ENCODE data around the gene SLC43A3.
"Not testable (repeated sequence)": the region's sequence is repeated elsewhere in the genome, so short reads cannot be mapped to it uniquely, and the experiment has no call there.

The SLC43A3 gene

GRCh38 chr11:57405271-57405860, 21.6 kb downstream of the SLC43A3 start:
- DNase-seq (ENCODE audit: low read depth), result no peak

DNA sequence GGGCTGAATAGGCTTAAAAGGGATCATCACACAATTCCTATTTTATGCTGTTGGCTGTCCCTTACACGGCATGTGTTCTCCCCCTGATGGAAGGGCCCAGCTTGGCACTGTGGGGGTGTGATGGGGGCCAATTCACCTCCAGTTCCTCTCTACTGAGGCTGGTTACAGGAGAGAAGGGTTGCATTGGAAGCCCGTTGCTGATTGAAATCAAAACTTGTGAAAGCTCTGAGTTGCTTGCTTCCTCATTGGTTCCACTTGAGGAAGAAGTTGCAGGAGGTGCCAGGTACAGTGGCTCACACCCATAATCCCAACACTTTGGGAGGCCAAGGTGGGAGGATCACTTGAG, 23.1 kb downstream of the SLC43A3 start:
- DNase-seq (ENCODE audit: low read depth), result no peak

GRCh38 chr11:57403003-57403801, 23.7 kb downstream of the SLC43A3 start:
- DNase-seq (ENCODE audit: low read depth), result not testable (repeated sequence)

- DNase-seq (ENCODE audit: low read depth), result no peak
Measured at GRCh38 chr11:57402188-57403002, 24.5 kb downstream of the SLC43A3 start.

DNA sequence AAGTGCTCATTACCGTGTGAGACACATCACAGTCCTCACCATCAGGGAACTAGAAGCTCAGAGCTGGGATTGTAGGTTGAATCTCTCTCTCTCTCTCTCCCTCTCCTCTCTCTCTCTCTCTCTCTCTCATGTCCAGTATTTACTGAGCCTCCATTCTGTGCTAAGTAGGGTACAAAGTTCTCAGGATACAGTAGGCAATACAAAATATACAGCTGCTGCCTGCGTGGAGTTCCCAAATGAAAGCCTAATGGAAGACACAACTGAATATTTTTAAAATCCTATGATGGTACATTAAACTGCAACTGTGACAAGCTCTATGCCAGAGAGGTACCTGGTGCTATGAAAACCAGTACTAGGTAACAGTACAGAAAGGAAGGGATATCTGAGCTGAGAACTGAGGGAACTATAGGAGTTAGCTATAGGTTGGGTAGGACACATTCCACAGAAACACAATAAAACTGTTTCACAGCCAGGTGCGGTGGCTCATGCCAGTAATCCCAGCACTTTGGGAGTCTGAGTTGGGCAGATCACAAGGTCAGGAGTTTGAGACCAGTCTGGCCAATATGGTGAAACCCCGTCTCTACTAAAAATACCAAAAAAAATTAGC, 26.8 kb downstream of the SLC43A3 start:
- no peak for DNase-seq (ENCODE audit: low read depth)

GRCh38 chr11:57399221-57399620, 27.7 kb downstream of the SLC43A3 start:
- peak; percentile 14 for DNase-seq (ENCODE audit: low read depth)

GRCh38 chr11:57397394-57397990, 29.4 kb downstream of the SLC43A3 start:
- no peak for DNase-seq (ENCODE audit: low read depth)

- no peak for DNase-seq (ENCODE audit: low read depth)
Measured at GRCh38 chr11:57396744-57397143, 30.2 kb downstream of the SLC43A3 start.

DNA sequence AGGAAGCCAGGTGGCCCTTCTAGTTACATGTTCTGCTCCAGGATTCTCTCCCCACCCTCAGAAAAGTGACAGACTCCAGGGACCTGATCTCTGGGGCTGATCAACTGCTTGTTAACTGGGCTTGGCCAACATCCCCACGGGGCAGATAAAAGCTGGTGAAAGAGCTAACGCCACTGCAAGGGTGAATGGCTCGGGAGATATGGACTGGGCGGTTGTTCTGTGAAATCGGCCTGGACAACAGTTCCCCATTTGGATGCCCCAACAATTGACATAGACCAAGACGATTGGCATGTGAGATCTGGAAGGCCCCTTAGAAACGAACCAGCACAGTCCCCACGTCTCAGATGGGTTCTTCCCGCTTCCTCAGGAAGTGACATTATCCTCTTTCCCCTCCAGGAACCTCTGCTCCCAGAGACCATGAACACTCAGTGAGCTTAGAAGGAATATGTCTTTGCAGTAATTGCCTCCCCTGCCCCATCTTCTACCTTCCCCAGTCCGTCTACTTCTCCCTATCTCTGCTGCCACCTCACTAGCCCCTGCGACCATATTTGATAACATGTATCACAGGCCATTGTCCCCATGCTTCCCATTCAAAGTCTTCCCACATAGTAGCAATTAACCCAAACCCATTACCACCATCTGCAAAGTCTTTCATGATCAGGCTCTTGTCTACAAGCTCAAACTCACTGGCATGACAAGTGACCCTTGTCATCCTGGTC, 30.9 kb downstream of the SLC43A3 start:
- DNase-seq (ENCODE audit: low read depth), result no peak

GRCh38 chr11:57394203-57394965, 32.5 kb downstream of the SLC43A3 start:
- DNase-seq (ENCODE audit: low read depth), result no peak

GRCh38 chr11:57392763-57393105, 34.2 kb downstream of the SLC43A3 start:
- DNase-seq (ENCODE audit: low read depth), result no peak

GRCh38 chr11:57392066-57392762, 34.7 kb downstream of the SLC43A3 start:
- no peak for DNase-seq (ENCODE audit: low read depth)

DNA sequence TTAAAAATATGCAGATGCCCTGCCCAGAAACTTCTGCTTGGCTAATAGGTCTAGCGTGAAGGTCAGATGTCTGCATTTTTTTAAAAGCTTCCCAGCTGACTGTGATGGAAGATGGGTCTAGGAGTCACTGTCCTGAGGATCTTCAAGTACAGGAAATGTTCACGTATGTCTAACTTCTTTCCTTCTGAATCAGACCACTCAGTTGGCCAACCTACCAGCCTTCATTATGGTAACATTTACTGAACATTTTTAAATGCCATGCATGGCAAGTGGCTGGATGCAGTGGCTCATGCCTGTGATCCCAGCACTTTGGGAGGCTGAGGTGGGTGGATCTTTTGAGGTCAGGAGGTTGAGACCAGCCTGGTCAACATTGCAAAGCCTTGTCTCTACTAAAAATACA, 35.4 kb downstream of the SLC43A3 start:
- DNase-seq (ENCODE audit: low read depth), result no peak

DNA sequence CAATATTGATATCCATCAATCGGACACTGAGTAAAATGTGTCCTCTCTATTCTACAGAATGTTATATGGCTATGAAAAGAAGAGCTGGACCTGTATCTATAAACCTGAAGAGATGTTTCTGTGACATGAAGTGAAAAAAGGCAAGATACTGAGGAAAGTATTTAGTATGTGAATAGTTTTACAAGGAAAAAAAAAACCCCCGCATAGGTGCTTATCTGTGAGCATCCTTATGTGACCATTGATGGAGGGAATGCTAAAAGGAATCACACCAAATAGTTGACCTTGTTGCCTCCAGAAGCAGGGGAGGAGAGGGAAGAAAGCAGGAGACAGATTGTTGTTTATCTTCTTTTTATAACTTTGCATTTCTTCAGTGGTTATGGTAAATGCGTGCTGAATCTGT, 35.8 kb downstream of the SLC43A3 start:
- no peak for DNase-seq (ENCODE audit: low read depth)

DNA sequence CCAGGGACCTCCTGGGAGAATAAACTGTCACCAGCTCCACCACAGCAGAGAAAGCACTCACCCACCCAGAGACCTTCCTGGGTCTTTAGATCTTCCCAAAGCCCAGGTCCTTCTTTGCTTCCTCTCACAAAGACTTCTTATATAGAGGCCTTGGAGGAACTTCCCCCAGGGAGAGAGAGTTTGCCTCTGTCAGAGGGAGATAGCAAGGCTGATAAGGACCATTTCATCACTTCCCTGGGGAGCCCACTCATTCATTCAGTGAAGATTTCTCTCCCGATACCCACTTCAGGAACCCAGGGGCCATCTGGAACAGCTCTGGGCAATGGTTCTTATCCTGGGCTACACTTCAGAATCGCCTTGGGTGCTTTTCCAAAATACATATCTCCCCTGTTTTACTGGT, 36.4 kb downstream of the SLC43A3 start, which contains the start of gene PRG2:
Gene PRG2, minus strand, starts transcription at position 116 of the 400 bp plus-strand sequence. CDS start 706 bp downstream, outside the sequence.
- no peak for DNase-seq (ENCODE audit: low read depth)

DNA sequence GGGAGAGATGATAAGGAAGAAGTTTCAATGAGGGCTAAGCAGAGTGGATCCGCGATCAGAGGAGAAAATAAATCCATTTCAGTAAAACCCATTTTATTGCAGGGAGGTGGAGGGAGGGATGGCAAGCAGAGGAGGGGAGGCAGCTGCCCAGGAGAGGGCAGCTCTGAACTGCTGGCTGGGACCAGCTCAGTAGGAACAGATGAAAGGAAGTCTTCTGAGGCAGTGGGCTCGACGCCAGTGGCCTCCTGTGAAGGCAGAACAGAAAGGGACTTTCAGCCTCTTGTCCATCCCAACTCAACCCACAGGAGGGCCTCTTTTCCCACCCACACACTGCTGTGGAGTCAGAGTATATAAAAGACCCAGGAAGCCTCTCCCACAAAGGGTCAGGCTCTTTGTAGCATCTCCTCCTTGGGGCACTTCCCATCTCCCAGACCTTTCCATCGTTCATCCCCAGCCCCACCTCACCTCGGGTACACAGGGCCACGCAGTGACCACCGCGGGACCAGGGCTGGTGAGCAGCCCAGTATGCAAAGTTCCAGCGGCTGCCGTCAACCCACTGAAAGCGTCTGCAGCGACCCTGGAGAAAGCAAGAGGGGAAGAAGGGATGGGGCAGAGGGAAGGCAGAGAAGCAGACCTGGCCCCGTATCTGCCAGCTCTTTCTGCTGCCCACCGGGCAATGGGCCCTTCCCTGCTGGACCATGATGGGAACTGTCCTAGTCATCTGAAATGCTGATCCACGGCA, 39.5 kb downstream of the SLC43A3 start:
- DNase-seq (ENCODE audit: low read depth), result peak; percentile 8

DNA sequence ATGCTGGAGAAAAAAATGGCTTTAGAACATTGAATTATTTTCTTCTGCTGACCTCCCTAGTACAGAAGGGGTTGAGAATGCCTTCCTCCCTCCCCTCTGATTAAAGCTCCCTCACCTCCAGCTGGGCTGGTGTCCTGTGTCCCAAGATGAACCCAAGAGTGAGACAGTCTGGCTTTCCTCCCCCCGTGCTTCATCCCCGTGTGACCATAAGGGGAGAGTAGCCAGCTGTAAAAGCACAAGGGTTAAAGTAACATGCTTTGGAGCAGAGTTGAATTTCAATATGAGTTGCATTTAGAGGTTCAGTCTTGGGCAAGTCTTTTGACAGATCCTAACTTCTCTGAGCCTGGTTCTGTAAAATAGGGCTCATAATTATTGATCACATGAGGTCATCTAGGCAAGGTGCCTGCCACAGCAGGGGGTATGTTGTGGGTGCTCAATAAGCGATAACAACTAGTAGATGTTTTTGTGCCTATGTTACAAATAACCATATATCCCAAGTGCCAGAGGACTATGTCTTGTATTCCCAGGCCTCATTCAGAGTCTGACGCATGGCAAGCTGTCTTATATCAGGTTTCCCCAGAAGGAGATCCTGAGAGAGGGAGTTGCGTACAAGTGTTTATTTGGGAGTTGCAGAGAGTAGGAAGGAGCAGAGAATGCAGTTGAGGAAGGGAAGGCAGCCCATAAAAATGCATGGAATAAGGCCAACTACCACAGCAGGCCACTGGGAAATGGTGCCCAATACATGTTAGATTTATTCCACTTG, 40.6 kb downstream of the SLC43A3 start:
- no peak for DNase-seq (ENCODE audit: low read depth)

GRCh38 chr11:57380975-57381374, 45.9 kb downstream of the SLC43A3 start, which contains the start of gene PRG3:
TSS of gene PRG3 (minus strand) at chr11:57381150. CDS start at chr11:57380708, 442 bp downstream.
- no peak for DNase-seq (ENCODE audit: low read depth)
